NT2/D1 (cell line): Measurements from ENCODE around the gene TTC3.

Source experiments
- SUZ12 ChIP-seq: IDR thresholded peaks from 2 replicates; pipeline ENCODE4 v1.6.1; 2011; ENCODE audit not compliant: insufficient read length, insufficient read depth; ENCODE audit errors: extremely low read depth
- ZNF274 ChIP-seq: IDR thresholded peaks from 2 replicates; pipeline ENCODE4 v1.6.1; 2011; ENCODE audit warnings: mild to moderate bottlenecking, low read depth, low read length

DNA sequence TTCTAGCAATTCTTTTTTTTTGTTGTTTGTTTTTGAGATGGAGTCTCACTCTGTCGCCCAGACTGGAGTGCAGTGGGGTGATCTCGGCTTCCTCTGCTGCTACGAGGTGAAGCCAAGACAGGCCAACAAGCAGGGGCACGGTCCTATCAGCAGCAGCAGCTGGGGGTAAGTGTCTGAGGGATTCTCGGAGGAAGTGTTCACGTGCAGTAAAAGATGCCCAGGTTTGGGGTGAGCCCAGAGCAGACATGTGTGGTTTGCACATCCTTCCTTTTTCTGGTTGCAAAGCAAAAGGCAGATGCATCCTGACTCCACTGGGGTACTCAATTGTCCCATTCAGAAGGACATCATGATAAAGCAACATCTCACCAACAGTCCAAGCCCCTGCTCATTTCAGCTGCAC lies 27.9 kb upstream of the TTC3 start:
- TF ChIP-seq SUZ12 (no peak), ZNF274 (no peak)
